ENCODE data around the gene ASB6.

DNA sequence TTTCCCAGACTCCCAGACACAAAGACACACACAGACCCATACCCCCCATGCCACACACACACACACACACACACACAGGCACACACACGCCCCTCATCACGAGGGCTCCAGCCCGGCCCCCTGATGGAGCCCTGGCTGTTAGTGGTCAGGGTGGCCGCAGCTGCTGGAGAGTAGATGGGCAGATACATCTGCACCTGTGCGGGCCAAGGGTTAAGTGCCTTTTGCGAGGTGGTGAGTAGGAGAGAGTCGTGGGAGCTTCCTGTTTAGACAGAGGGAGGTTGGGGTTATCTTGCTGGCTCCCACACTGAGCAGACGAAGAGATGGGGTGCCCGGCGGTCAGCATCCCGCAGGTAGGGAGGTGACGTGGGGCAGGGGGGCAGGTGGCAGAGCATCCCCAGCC is 31.7 kb upstream of the ASB6 start:
- TF ChIP-seq, protein P1, sequence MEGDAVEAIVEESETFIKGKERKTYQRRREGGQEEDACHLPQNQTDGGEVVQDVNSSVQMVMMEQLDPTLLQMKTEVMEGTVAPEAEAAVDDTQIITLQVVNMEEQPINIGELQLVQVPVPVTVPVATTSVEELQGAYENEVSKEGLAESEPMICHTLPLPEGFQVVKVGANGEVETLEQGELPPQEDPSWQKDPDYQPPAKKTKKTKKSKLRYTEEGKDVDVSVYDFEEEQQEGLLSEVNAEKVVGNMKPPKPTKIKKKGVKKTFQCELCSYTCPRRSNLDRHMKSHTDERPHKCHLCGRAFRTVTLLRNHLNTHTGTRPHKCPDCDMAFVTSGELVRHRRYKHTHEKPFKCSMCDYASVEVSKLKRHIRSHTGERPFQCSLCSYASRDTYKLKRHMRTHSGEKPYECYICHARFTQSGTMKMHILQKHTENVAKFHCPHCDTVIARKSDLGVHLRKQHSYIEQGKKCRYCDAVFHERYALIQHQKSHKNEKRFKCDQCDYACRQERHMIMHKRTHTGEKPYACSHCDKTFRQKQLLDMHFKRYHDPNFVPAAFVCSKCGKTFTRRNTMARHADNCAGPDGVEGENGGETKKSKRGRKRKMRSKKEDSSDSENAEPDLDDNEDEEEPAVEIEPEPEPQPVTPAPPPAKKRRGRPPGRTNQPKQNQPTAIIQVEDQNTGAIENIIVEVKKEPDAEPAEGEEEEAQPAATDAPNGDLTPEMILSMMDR (IDR thresholded peaks at IDR 0.05): no peak
- TF ChIP-seq RAD21 (conservative IDR thresholded peaks at IDR 0.05 in 1 of 2, IDR thresholded peaks at IDR 0.05 in 1 of 2): no peak
- TF ChIP-seq RFX5 (IDR thresholded peaks at IDR 0.05): no peak
- no peak for TF ChIP-seq POLR2A (IDR thresholded peaks at IDR 0.05; ENCODE audit: low read length)
- TF ChIP-seq, protein P2, sequence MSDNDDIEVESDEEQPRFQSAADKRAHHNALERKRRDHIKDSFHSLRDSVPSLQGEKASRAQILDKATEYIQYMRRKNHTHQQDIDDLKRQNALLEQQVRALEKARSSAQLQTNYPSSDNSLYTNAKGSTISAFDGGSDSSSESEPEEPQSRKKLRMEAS (IDR thresholded peaks at IDR 0.05): no peak
- no peak for TF ChIP-seq RCOR1 (IDR thresholded peaks at IDR 0.05; ENCODE audit: low read depth, low read length)
- TF ChIP-seq SMC3 (IDR thresholded peaks at IDR 0.05): no peak
- TF ChIP-seq FOSL2 (IDR thresholded peaks at IDR 0.05): no peak
- TF ChIP-seq FOSL2 (CRISPR knock-in tag; IDR thresholded peaks at IDR 0.05): no peak
- no peak for TF ChIP-seq BHLHE40 (IDR thresholded peaks at IDR 0.05; ENCODE audit: low read depth, low read length)
- no peak for TF ChIP-seq HDAC2 (IDR thresholded peaks at IDR 0.05)
- TF ChIP-seq, protein P3, sequence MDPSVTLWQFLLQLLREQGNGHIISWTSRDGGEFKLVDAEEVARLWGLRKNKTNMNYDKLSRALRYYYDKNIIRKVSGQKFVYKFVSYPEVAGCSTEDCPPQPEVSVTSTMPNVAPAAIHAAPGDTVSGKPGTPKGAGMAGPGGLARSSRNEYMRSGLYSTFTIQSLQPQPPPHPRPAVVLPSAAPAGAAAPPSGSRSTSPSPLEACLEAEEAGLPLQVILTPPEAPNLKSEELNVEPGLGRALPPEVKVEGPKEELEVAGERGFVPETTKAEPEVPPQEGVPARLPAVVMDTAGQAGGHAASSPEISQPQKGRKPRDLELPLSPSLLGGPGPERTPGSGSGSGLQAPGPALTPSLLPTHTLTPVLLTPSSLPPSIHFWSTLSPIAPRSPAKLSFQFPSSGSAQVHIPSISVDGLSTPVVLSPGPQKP (IDR thresholded peaks at IDR 0.05; ENCODE audit: low read depth, low read length): no peak
- TF ChIP-seq, protein P4, sequence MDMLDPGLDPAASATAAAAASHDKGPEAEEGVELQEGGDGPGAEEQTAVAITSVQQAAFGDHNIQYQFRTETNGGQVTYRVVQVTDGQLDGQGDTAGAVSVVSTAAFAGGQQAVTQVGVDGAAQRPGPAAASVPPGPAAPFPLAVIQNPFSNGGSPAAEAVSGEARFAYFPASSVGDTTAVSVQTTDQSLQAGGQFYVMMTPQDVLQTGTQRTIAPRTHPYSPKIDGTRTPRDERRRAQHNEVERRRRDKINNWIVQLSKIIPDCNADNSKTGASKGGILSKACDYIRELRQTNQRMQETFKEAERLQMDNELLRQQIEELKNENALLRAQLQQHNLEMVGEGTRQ (IDR thresholded peaks at IDR 0.05): no peak
- TF ChIP-seq, protein P5, sequence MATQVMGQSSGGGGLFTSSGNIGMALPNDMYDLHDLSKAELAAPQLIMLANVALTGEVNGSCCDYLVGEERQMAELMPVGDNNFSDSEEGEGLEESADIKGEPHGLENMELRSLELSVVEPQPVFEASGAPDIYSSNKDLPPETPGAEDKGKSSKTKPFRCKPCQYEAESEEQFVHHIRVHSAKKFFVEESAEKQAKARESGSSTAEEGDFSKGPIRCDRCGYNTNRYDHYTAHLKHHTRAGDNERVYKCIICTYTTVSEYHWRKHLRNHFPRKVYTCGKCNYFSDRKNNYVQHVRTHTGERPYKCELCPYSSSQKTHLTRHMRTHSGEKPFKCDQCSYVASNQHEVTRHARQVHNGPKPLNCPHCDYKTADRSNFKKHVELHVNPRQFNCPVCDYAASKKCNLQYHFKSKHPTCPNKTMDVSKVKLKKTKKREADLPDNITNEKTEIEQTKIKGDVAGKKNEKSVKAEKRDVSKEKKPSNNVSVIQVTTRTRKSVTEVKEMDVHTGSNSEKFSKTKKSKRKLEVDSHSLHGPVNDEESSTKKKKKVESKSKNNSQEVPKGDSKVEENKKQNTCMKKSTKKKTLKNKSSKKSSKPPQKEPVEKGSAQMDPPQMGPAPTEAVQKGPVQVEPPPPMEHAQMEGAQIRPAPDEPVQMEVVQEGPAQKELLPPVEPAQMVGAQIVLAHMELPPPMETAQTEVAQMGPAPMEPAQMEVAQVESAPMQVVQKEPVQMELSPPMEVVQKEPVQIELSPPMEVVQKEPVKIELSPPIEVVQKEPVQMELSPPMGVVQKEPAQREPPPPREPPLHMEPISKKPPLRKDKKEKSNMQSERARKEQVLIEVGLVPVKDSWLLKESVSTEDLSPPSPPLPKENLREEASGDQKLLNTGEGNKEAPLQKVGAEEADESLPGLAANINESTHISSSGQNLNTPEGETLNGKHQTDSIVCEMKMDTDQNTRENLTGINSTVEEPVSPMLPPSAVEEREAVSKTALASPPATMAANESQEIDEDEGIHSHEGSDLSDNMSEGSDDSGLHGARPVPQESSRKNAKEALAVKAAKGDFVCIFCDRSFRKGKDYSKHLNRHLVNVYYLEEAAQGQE (IDR thresholded peaks at IDR 0.05): no peak
